Upper lobe of left lung (tissue), 4 donors: Measurements from ENCODE around the gene SLC12A8.

Experiments
- EP300 ChIP-seq, 4 donors: sonication (generic); formaldehyde crosslinking; IDR thresholded peaks; one replicate each; pipeline ENCODE4 v1.5.1; 2017; ENCODE audit warnings: antibody characterized with exemption in 4 of 4, control low read depth in 2 of 4
- TF ChIP-seq, protein P1 (sequence below), 6 experiments: fragments of 450-650 bp in 4 of 6; fragments of 200-600 bp in 2 of 6; sonication (generic) in 2 of 6; IDR thresholded peaks; one replicate each; pipeline ENCODE4 v1.5.1; 2016 to 2019; ENCODE audit warnings: antibody characterized with exemption in 6 of 6

GRCh38 chr3:125185805-125186204 is 26.7 kb downstream of the SLC12A8 start:
- TF ChIP-seq, protein P1, sequence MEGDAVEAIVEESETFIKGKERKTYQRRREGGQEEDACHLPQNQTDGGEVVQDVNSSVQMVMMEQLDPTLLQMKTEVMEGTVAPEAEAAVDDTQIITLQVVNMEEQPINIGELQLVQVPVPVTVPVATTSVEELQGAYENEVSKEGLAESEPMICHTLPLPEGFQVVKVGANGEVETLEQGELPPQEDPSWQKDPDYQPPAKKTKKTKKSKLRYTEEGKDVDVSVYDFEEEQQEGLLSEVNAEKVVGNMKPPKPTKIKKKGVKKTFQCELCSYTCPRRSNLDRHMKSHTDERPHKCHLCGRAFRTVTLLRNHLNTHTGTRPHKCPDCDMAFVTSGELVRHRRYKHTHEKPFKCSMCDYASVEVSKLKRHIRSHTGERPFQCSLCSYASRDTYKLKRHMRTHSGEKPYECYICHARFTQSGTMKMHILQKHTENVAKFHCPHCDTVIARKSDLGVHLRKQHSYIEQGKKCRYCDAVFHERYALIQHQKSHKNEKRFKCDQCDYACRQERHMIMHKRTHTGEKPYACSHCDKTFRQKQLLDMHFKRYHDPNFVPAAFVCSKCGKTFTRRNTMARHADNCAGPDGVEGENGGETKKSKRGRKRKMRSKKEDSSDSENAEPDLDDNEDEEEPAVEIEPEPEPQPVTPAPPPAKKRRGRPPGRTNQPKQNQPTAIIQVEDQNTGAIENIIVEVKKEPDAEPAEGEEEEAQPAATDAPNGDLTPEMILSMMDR (IDR thresholded peaks at IDR 0.05): no peak
- TF ChIP-seq EP300 (IDR thresholded peaks at IDR 0.05): no peak
